GM10266 (cell line): ENCODE data around the gene OTOA.
"Not testable (repeated sequence)": the region's sequence is repeated elsewhere in the genome, so short reads cannot be mapped to it uniquely, and the experiment has no call there.

Experiments used
- DNase-seq: peaks from one replicate; pipeline ENCODE4 v3.0.0; 2012; ENCODE audit errors: extremely low spot score
- CTCF ChIP-seq: IDR thresholded peaks from 2 replicates; pipeline ENCODE4 v1.5.1; 2012; ENCODE audit warnings: mild to moderate bottlenecking, low read depth; ENCODE audit not compliant: control insufficient read depth, insufficient read depth; ENCODE audit errors: missing control alignments

The OTOA gene

GRCh38 chr16:21645261-21645721, 18.5 kb upstream of the OTOA start:
- peak; percentile 71 for DNase-seq
- no peak for TF ChIP-seq CTCF

- TF ChIP-seq CTCF, result no peak
- DNase-seq, result no peak
Measured at GRCh38 chr16:21646091-21646490, 17.7 kb upstream of the OTOA start.

- no peak for TF ChIP-seq CTCF
- peak; percentile 69 for DNase-seq
Measured at GRCh38 chr16:21646721-21647561, 16.8 kb upstream of the OTOA start.

- no peak for DNase-seq
- TF ChIP-seq CTCF, result no peak
Measured at GRCh38 chr16:21647562-21648164, 16.1 kb upstream of the OTOA start.

- DNase-seq, result not testable (repeated sequence)
Measured at GRCh38 chr16:21649826-21650406, 13.9 kb upstream of the OTOA start.

- no peak for DNase-seq
Measured at GRCh38 chr16:21650521-21650920, 13.2 kb upstream of the OTOA start.

GRCh38 chr16:21651515-21651914, 12.3 kb upstream of the OTOA start:
- no peak for TF ChIP-seq CTCF
- DNase-seq, result no peak

More at GRCh38 chr16:21650521-21650920, 13.2 kb upstream of the OTOA start:
- no peak for TF ChIP-seq CTCF
